HEK293 (cell line): ENCODE measurements around the gene DOCK3.
"Not testable (repeated sequence)": the region's sequence is repeated elsewhere in the genome, so short reads cannot be mapped to it uniquely, and the experiment has no call there.

ENCODE experiments used
- CTCF ChIA-PET: fragments of 350-600 bp; formaldehyde crosslinking; extraction: SDS; loops from one replicate; lab custom pipeline; 2021; ENCODE audit warnings: antibody characterized with exemption; lab: Yijun Ruan, JAX
- POLR2A ChIA-PET: fragments of 300-600 bp; formaldehyde crosslinking; extraction: SDS; loops from one replicate; lab custom pipeline; 2020; ENCODE audit warnings: antibody characterized with exemption, inconsistent platforms; lab: Yijun Ruan, JAX
- H3K27ac ChIP-seq: fragments of 200-500 bp; sonication (Bioruptor generic); 2 replicates; pipeline ENCODE4 v1.5.1; 2014; ENCODE audit warnings: low read depth, low read length, control low read depth, inconsistent platforms; ENCODE audit errors: extremely low read depth
- H3K36me3 ChIP-seq, 2 experiments: fragments of 200-500 bp in 1 of 2; sonication (Bioruptor generic) in 1 of 2; 1 replicate in 1 of 2; 2 replicates in 1 of 2; pipeline ENCODE4 v1.5.1; 2014 to 2017; ENCODE audit warnings: inconsistent platforms in 2 of 2, low read length in 2 of 2; ENCODE audit not compliant: control insufficient read depth in 2 of 2, insufficient read depth in 1 of 2
- H3K4me1 ChIP-seq: fragments of 200-500 bp; sonication (Bioruptor generic); 2 replicates; pipeline ENCODE4 v1.5.1; 2014; ENCODE audit warnings: mild to moderate bottlenecking, low read length, inconsistent platforms; ENCODE audit not compliant: control insufficient read depth, insufficient read depth
- H3K4me3 ChIP-seq: 2 replicates; pipeline ENCODE4 v1.5.1; 2011; ENCODE audit warnings: low read depth, mild to moderate bottlenecking, control low read depth, low read length, moderate library complexity
- H3K9me3 ChIP-seq: fragments of 200-500 bp; sonication (Bioruptor generic); 2 replicates; pipeline ENCODE4 v1.5.1; 2014; ENCODE audit warnings: low read depth, low read length, inconsistent platforms; ENCODE audit not compliant: control insufficient read depth, insufficient read depth
- GLI2 ChIP-seq: fragments of 450-650 bp; formaldehyde crosslinking; IDR thresholded peaks from 2 replicates; pipeline ENCODE4; 2017; ENCODE audit warnings: missing biosample characterization, missing genetic modification characterization, low read depth, borderline replicate concordance
- GLIS2 ChIP-seq: fragments of 450-650 bp; formaldehyde crosslinking; IDR thresholded peaks from 2 replicates; pipeline ENCODE4 v1.5.1; 2016; ENCODE audit warnings: missing biosample characterization, missing genetic modification characterization
- IKZF3 ChIP-seq: fragments of 450-650 bp; IDR thresholded peaks from 2 replicates; pipeline ENCODE4 v1.5.0; 2018; ENCODE audit warnings: missing biosample characterization, mild to moderate bottlenecking, missing genetic modification characterization, moderate library complexity
- KLF7 ChIP-seq: fragments of 450-650 bp; formaldehyde crosslinking; IDR thresholded peaks from 2 replicates; pipeline ENCODE4 v1.5.1; 2016; ENCODE audit warnings: missing biosample characterization, missing genetic modification characterization, borderline replicate concordance
- WT1 ChIP-seq: fragments of 450-650 bp; formaldehyde crosslinking; IDR thresholded peaks from 2 replicates; pipeline ENCODE4 v1.5.1; 2016; ENCODE audit warnings: missing biosample characterization, missing genetic modification characterization
- ZBTB20 ChIP-seq: fragments of 450-650 bp; formaldehyde crosslinking; IDR thresholded peaks from 2 replicates; pipeline ENCODE4 v1.5.1; 2016; ENCODE audit warnings: missing biosample characterization, missing genetic modification characterization
- ZFP69B ChIP-seq: fragments of 450-650 bp; formaldehyde crosslinking; IDR thresholded peaks from 2 replicates; pipeline ENCODE4 v1.5.1; 2016; ENCODE audit warnings: missing biosample characterization, missing genetic modification characterization
- ZNF121 ChIP-seq: fragments of 450-650 bp; formaldehyde crosslinking; IDR thresholded peaks from 2 replicates; pipeline ENCODE4 v1.5.1; 2016; ENCODE audit warnings: missing biosample characterization, missing genetic modification characterization
- ZNF140 ChIP-seq: fragments of 450-650 bp; formaldehyde crosslinking; IDR thresholded peaks from 2 replicates; pipeline ENCODE4 v1.5.1; 2016; ENCODE audit warnings: missing biosample characterization, missing genetic modification characterization
- ZNF146 ChIP-seq: fragments of 450-650 bp; formaldehyde crosslinking; IDR thresholded peaks from 2 replicates; pipeline ENCODE4 v1.5.1; 2016; ENCODE audit warnings: missing biosample characterization, missing genetic modification characterization
- ZNF341 ChIP-seq: fragments of 450-650 bp; formaldehyde crosslinking; IDR thresholded peaks from 2 replicates; pipeline ENCODE4; 2016; ENCODE audit warnings: low read depth, missing biosample characterization, missing genetic modification characterization
- ZNF426 ChIP-seq: fragments of 450-650 bp; formaldehyde crosslinking; IDR thresholded peaks from 2 replicates; pipeline ENCODE4 v1.5.1; 2017; ENCODE audit warnings: missing biosample characterization, missing genetic modification characterization, mild to moderate bottlenecking, inconsistent platforms, moderate library complexity
- ZNF501 ChIP-seq: fragments of 450-650 bp; formaldehyde crosslinking; IDR thresholded peaks from 2 replicates; pipeline ENCODE4 v1.5.1; 2016; ENCODE audit warnings: missing biosample characterization, missing genetic modification characterization
- ZNF510 ChIP-seq: fragments of 450-650 bp; formaldehyde crosslinking; IDR thresholded peaks from 2 replicates; pipeline ENCODE4 v1.5.1; 2018; ENCODE audit warnings: mild to moderate bottlenecking, missing genetic modification characterization, missing biosample characterization; ENCODE audit not compliant: insufficient replicate concordance
- ZNF514 ChIP-seq: fragments of 450-650 bp; formaldehyde crosslinking; IDR thresholded peaks from 2 replicates; pipeline ENCODE4 v1.5.1; 2016; ENCODE audit warnings: missing biosample characterization, missing genetic modification characterization
- ZNF585B ChIP-seq: fragments of 450-650 bp; formaldehyde crosslinking; IDR thresholded peaks from 2 replicates; pipeline ENCODE4 v1.5.1; 2016; ENCODE audit warnings: missing biosample characterization, missing genetic modification characterization
- ZNF670 ChIP-seq: fragments of 450-650 bp; formaldehyde crosslinking; IDR thresholded peaks from 2 replicates; pipeline ENCODE4 v1.5.1; 2016; ENCODE audit warnings: missing biosample characterization, missing genetic modification characterization, low read depth
- ZNF747 ChIP-seq: fragments of 450-650 bp; formaldehyde crosslinking; IDR thresholded peaks from 2 replicates; pipeline ENCODE4 v1.5.1; 2016; ENCODE audit warnings: missing biosample characterization, missing genetic modification characterization
- ZSCAN16 ChIP-seq: fragments of 450-650 bp; formaldehyde crosslinking; IDR thresholded peaks from 2 replicates; pipeline ENCODE4 v1.5.1; 2016; ENCODE audit warnings: missing biosample characterization, missing genetic modification characterization
- TF ChIP-seq, protein P1 (sequence below): fragments of 450-650 bp; formaldehyde crosslinking; IDR thresholded peaks from 2 replicates; pipeline ENCODE4 v1.5.1; 2016; ENCODE audit warnings: missing biosample characterization, missing genetic modification characterization, borderline replicate concordance
- TF ChIP-seq, protein P2 (sequence below): fragments of 450-650 bp; formaldehyde crosslinking; IDR thresholded peaks from 2 replicates; pipeline ENCODE4 v1.5.1; 2016; ENCODE audit warnings: missing biosample characterization, missing genetic modification characterization
- TF ChIP-seq, protein P3 (sequence below): fragments of 450-650 bp; formaldehyde crosslinking; IDR thresholded peaks from 2 replicates; pipeline ENCODE4; 2016; ENCODE audit warnings: missing biosample characterization, missing genetic modification characterization

The DOCK3 gene

GRCh38 chr3:51173518-51174271 lies 499.0 kb downstream of the DOCK3 start (continued):
- no peak for TF ChIP-seq GLIS2 (tag by site-specific recombination)

- ChIA-PET CTCF (no interaction called here), POLR2A (no interaction called here)
- Histone ChIP-seq H3K9me3 (no peaks in the 10 kb centered on the region), H3K4me1 (no peaks in the 10 kb centered on the region), H3K27ac (no peak overlapping the region), H3K4me3 (no peak overlapping the region), H3K36me3 (peaks cover 0 to 13% of the 10 kb centered on the region in 2 experiments; a peak in 1 of 3 replicates)
- TF ChIP-seq ZBTB20 (tag by site-specific recombination) (no peak), ZNF670 (no peak), ZNF426 (tag by site-specific recombination) (no peak)
Observed at GRCh38 chr3:51176923-51177322, 502.2 kb downstream of the DOCK3 start.

DNA sequence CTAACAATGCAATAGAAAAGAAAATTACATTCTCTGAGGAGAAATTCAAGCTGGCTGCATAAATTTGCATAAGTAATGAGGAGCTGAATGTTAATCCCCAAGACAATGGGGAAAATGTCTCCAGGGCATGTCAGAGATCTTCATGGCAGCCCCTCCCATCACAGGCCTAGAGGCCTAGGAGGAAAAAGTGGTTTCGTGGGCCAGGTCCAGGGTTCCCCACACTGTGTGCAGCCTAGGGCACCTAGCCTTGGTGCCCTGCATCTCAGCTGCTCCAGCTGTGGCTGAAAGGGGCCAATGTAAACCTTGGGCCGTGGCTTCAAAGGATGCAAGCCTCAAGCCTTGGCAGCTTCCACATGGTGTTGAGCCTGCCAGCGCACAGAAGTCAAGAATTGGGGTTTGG lies 511.7 kb downstream of the DOCK3 start:
- peak; percentile 90 for TF ChIP-seq ZNF585B (tag by site-specific recombination)
- H3K4me3 ChIP-seq, H3K4me1 ChIP-seq, H3K9me3 ChIP-seq, CTCF ChIA-PET, H3K36me3 ChIP-seq, H3K27ac ChIP-seq, POLR2A ChIA-PET: not testable (repeated sequence)

- H3K27ac ChIP-seq, result no peak overlapping the region
- TF ChIP-seq IKZF3 (tag by site-specific recombination) (no peak), ZNF146 (tag by site-specific recombination) (no peak), ZNF121 (tag by site-specific recombination) (no peak), ZFP69B (tag by site-specific recombination) (no peak), ZNF140 (no peak), KLF7 (no peak), ZNF514 (tag by site-specific recombination) (no peak), ZNF501 (no peak), ZNF341 (tag by site-specific recombination) (no peak), ZNF747 (no peak), ZNF426 (tag by site-specific recombination) (no peak), ZSCAN16 (tag by site-specific recombination) (no peak), GLI2 (tag by site-specific recombination) (no peak), WT1 (tag by site-specific recombination) (no peak), ZNF510 (tag by site-specific recombination) (no peak)
- TF ChIP-seq, protein P1, sequence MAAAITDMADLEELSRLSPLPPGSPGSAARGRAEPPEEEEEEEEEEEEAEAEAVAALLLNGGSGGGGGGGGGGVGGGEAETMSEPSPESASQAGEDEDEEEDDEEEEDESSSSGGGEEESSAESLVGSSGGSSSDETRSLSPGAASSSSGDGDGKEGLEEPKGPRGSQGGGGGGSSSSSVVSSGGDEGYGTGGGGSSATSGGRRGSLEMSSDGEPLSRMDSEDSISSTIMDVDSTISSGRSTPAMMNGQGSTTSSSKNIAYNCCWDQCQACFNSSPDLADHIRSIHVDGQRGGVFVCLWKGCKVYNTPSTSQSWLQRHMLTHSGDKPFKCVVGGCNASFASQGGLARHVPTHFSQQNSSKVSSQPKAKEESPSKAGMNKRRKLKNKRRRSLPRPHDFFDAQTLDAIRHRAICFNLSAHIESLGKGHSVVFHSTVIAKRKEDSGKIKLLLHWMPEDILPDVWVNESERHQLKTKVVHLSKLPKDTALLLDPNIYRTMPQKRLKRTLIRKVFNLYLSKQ (tag by site-specific recombination), result no peak
- TF ChIP-seq, protein P2, sequence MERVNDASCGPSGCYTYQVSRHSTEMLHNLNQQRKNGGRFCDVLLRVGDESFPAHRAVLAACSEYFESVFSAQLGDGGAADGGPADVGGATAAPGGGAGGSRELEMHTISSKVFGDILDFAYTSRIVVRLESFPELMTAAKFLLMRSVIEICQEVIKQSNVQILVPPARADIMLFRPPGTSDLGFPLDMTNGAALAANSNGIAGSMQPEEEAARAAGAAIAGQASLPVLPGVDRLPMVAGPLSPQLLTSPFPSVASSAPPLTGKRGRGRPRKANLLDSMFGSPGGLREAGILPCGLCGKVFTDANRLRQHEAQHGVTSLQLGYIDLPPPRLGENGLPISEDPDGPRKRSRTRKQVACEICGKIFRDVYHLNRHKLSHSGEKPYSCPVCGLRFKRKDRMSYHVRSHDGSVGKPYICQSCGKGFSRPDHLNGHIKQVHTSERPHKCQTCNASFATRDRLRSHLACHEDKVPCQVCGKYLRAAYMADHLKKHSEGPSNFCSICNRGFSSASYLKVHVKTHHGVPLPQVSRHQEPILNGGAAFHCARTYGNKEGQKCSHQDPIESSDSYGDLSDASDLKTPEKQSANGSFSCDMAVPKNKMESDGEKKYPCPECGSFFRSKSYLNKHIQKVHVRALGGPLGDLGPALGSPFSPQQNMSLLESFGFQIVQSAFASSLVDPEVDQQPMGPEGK (tag by site-specific recombination), result no peak
- TF ChIP-seq, protein P3, sequence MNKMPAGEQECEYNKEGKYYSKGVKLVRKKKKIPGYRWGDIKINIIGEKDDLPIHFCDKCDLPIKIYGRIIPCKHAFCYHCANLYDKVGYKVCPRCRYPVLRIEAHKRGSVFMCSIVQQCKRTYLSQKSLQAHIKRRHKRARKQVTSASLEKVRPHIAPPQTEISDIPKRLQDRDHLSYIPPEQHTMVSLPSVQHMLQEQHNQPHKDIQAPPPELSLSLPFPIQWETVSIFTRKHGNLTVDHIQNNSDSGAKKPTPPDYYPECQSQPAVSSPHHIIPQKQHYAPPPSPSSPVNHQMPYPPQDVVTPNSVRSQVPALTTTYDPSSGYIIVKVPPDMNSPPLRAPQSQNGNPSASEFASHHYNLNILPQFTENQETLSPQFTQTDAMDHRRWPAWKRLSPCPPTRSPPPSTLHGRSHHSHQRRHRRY (tag by site-specific recombination), result no peak
- TF ChIP-seq, all 188 proteins: peak for 0
- Histone ChIP-seq H3K4me3 (no peak overlapping the region), H3K36me3 (no peaks in the 10 kb centered on the region), H3K9me3 (no peaks in the 10 kb centered on the region), H3K4me1 (no peaks in the 10 kb centered on the region)
- CTCF ChIA-PET, result interaction anchor here (0.5 kb wide), 1 partner anchor 1552 kb away, joined by 5 read pairs; no protein-coding TSS in a partner anchor
- POLR2A ChIA-PET, result no interaction called here
Observed at GRCh38 chr3:51190199-51190598, 515.5 kb downstream of the DOCK3 start.
